Ramos (cell line): Measurements from ENCODE around the gene FH.

Experiments
- in situ Hi-C: fragments of 300-500 bp; cut with MboI; formaldehyde crosslinking; loops from one replicate; pipeline ENCODE4 v1.14.3; 2022; ENCODE audit warnings: low sequenced_read_pairs; ENCODE audit not compliant: unreplicated experiment

FH gene

DNA sequence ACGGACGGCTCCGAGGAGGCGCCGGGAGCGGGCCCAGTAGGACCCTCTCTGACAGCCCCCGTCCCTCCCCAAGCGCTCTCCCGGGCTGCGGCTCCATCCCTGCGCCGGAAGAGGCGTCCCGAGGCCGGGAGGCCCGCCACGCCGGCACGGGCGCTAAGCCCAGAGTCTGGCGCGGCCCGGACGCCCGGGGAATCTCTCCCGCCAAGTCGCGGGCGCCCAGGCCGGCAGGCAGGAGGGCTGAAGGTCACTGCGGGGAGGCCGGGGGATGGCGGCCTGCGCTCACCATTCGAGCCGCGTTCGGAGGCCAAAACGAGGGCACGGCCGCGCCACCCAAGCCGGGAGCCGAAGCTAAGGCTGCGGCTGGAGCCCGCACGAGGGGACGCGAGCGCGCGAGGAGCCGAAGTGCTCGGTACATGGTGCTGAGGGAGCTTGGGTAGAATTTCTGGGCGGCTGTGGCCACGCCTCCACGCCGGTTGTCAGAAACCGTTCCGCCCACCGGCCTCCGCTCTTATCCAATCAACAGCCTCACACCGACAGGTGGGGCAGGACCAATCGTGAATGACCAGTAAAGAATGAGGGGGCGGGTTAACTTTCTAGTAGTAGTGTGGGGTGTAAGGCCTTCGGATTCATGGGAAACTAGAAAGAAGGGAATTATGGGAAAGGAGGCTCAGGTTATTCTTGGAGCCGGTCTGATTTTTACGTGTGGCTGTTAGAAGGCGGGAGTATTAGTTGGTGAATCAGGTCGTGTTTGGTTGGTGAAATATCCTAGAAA is at the start of gene FH:
TSS of gene FH (minus strand) at position 448 of the 772 bp plus-strand sequence. CDS start at position 415, 33 bp downstream.
- in situ Hi-C loops = loop anchor here (10.0 kb wide), 2 partner anchors 325 to 495 kb away; partner anchors contain the start of gene EXO1

DNA sequence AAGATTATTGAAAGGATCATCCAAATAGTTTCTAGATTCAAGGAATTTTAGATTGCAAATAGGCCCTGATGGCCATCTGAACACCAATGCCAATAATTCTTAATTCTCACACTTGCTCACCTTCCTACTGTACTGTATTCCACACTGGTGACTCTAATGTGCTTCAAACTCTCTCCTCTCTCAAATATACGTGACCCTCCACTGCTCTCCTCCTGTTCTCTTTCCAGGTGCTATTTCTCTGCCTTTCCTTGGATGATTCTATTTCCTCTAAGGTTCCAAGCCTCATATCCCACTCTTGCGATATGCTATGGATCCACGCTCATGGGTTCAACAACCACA is 41.3 kb upstream of the FH start:
- in situ Hi-C loops = no loop called here

DNA sequence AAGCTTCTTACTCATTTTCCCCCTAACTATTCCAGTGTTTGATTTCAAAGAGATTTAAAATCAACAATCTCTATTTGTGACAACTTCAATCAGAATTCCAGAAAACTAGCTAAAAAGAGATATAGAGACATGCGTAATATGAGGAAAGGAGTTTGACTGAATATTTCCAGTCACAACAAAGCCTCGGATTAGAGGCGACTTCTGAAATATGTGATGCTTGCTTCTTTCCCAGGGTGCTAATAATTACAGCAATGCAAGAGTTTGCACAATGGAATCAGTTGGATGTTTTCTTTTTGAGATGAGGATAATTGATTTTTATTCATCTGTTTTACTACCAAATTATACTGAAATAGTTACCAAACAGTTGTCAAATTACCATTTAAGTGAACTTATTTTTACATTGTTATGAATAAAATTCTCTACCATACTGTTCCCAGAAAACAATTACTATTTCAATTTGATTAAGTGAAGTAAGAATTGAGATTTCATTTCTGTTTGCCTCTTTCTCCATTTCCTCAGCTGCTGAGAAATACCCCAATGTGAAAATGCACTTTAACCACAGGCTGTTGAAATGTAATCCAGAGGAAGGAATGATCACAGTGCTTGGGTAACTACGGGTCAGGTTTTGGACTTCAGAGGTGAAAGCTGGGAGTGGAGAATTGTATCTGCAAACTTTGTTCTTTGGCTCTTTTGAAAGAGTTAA is 40.7 kb upstream of the FH start:
- in situ Hi-C loops = no loop called here

DNA sequence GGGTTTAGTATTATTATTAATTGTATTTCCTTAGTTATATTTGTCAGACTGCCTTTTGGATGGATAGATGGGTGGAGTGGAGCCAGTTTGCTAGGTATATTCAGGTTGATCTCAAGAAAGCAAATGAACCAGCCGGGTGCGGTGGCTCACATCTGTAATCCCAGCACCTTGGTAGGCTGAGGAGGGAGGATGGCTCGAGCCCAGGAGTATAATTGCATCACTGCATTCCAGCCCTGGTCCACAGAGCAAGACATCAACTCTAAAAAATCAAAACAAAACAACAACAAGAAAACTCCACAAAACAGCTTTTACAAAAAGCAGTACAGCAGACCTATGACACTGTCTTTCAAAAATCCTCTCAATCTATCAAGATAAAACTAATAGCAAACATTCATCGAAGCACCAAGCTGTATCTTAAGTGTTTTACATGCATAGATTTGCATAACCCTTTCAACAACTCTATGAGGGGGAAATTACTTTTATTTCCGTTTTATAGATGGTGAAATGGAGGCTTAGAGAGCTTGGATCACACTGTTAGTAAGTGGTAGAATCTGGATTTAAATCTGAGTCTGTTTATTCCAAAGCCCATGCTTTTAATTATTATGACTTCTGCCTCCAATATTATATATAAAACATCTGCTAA is 38.1 kb upstream of the FH start:
- in situ Hi-C loops = no loop called here

- in situ Hi-C loops = no loop called here
Measured at GRCh38 chr1:241557031-241557430, 37.5 kb upstream of the FH start.

DNA sequence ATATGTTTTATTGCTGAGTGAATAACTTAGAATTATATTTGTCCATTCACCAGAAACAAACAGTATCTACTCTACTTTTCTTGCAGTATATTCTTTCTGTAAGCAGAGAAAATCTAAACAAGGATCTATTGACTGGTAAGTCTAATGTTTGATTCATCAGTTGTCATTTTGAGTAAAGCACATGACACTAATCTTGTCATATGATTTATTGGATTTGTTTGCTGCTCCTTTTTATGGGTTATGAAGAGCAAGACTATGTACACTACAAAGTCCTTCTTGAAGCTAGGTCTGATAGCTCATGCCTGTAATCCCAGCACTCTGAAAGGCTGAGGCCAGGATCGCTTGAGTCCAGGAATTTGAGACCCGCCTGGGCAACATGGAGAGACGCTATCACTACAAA is 36.0 kb upstream of the FH start:
- in situ Hi-C loops = no loop called here

- in situ Hi-C loops = no loop called here
Measured at GRCh38 chr1:241553886-241554592, 34.5 kb upstream of the FH start.

DNA sequence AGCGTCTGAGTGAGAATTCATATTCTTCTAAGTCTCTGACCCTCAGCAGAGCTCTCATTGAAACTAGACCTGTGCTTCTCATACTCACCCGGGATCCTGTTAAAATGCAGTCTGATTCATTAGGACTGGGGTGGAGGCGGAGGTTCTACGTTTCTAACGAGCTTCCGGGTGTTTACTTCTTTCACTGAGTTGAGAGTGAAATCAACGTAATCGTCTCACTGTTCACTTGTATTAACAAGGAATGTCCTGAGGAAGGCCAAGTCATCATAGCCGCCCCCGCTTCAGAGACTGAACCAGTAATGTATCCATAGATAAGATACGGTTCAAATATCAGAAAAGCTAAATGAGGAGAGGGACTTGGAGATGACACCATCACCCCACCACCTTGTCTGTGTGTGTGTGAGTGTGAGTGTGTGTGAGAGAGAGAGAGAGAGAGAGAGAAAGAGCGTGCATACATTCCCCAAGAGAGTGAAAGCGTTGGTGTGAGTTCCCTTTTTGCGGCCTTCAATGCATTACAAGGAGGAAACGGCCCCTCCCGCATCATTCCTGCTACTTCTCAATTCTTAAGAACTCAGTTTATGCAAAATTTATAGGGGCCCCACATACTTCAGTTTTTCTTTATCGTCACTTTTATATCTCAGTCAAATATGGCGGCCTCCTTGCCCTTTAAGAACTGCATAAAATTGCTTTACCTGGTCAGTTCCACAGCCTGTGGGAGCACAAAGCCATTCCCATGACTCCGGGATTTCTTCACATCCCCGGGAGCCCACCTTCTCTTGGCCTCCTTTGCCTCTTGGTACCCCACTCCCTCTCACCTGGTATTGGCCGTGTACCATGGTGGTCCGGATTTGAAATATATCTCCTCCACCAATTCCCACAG is 32.4 kb upstream of the FH start:
- in situ Hi-C loops = no loop called here

DNA sequence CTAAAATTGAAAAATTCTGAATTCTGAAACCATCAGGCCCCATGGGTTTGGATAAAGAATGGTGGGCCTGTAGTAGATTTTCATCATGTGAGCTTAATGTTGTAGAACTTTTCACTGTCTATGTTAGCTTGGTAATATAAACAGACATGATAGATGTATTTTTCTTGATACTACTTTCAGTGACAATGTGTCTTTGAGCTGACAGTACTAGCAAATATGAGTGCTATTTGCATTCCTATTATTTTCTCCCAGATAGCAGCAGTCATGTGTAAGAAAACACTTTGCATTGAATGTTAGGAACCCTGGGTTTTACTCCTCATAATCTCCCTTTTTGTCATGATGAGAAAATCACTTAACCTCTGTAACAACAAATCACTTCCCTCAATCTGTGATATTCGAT is 30.8 kb upstream of the FH start:
- in situ Hi-C loops = no loop called here

DNA sequence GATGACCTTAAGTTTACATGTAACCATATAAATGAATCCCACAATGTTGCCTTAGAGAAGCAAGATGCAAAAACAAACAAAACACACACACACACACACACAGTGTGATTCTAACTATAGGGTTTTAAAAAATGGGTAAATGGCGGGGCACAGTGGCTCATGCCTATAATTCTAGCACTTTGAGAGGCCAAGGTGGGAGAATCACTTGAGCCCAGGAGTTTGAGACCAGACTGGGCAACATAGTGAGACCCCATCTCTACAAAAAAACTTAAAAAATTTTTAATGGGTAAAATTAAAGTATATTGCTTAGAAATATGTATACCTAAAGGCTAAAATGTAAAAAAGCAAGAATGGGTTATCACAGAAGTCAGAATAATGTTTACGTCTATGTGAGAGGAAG is 28.5 kb upstream of the FH start:
- in situ Hi-C loops = no loop called here

DNA sequence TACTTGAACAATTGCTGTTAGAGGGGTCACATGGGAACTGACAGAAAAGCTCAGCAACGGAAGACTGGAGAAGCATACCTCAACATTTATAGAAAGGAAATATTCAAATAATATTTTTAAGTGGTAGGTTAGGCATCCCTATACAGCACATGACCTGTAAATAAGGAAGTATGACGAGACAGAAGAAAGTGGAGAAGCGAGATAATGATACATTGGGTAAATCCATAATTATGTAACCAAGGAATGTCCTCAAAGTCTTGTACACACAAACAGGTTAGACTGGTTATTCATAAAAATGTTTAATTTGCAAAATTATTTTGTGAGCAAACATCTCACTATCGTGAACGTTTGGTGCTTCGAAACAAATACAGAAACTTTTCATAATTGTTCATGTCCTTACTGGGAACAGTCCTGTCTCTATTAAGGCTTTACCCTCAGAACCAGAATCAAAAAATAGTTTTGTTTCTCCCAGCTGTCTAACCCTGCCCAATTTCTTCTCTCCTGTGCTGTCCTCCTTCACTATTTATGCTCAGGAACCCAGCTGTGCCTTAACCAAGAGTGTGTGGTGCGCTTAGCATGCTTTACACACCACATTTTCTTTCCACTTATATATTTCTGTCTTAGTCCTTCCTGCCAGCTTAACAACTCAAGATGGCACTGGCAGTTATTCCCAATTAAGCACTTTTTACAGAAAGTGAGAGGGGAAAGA is 22.8 kb upstream of the FH start:
- in situ Hi-C loops = no loop called here

DNA sequence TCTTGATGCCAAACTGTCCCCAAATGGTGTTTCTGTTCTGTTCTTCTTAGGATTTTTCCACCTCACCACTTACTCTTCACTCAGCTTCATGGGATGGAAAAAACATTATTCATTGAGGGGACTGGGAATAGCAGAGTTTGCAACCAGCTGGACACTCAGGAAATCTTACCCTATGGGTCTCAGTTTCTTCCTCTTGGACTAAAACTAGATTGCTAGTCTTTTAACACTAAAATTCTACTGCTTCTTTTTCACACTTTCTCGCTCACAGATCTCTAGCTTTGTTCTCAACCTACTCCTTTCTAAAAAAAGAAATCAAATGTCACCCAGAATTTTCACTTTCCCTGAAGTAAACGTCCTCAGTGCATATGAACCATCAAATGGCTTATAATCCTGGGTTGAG is 17.4 kb upstream of the FH start:
- in situ Hi-C loops = no loop called here

- in situ Hi-C loops = no loop called here
Measured at GRCh38 chr1:241536304-241536703, 16.7 kb upstream of the FH start.

DNA sequence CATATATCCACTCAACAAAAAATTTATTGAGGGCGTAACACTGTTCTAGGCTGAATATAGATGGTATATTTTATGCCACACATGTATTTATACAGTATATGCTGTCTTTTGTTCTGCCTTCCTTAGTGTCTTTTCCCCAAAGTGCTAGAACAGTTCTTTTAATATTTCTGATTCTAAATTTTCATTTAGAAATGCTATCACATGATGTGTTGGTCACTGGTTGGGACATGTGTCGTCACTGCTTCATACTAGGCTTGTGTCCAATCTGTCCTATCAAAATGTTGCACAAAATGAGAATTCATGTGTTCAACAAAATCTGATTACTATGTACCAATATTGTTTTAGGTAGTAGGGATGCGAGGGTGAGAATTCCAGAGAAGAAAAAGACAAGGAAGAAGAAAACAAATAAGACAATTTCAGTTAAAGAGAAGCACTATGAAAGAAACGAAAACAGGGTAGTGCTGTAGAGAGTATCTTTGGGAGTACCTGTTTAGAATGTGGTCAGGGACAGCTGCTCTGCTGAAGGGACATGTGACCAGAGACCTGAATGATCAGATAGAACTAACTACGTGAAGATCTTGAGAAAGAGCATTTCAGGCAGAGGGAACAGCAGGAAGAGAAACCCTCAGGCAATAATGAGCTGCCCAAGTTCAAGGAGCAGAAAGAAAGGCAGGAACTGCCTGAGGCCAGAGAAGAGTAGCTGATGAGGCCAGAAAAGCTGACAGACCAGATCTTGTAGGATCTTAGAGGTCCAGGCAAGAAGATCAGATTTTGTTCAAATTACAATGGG is 14.0 kb upstream of the FH start:
- in situ Hi-C loops = no loop called here

- in situ Hi-C loops = no loop called here
Measured at GRCh38 chr1:241532864-241533263, 13.3 kb upstream of the FH start.

- in situ Hi-C loops = no loop called here
Measured at GRCh38 chr1:241532162-241532531, 12.6 kb upstream of the FH start, which contains the start of gene KMO. Gene KMO (plus strand): TSS chr1:241532378. CDS start chr1:241532445, 67 bp downstream.

- in situ Hi-C loops = no loop called here
Measured at GRCh38 chr1:241531195-241532161, 11.9 kb upstream of the FH start.
